Activated CD8-positive, alpha-beta memory T cell treated with anti-CD3 and anti-CD28 coated beads for 4 hours (primary cell): Measurements from ENCODE around the gene HMCN2.

ENCODE experiments used
- DNase-seq, 2 donors: peaks; one replicate each; pipeline ENCODE4 v3.0.0-alpha.2; 2020; ENCODE audit warnings: low read depth in 2 of 2

HMCN2 gene

GRCh38 chr9:130366072-130366471 is 100.5 kb downstream of the HMCN2 start:
- DNase-seq, result no peak

- no peak for DNase-seq
These were observed 101.5 kb downstream of the HMCN2 start for GRCh38 chr9:130366888-130367550.

- DNase-seq, result no peak
These were observed 103.1 kb downstream of the HMCN2 start for GRCh38 chr9:130368631-130369103.

GRCh38 chr9:130370226-130370625 is 104.7 kb downstream of the HMCN2 start:
- DNase-seq, result no peak

- DNase-seq, result no peak
These were observed 105.8 kb downstream of the HMCN2 start for GRCh38 chr9:130371196-130371966.

- no peak for DNase-seq
These were observed 106.5 kb downstream of the HMCN2 start for GRCh38 chr9:130372057-130372456.

- DNase-seq, result no peak
These were observed 108.2 kb downstream of the HMCN2 start for GRCh38 chr9:130373679-130374325.

GRCh38 chr9:130377612-130378011 is 112.1 kb downstream of the HMCN2 start:
- no peak for DNase-seq

- DNase-seq, result no peak
These were observed 113.5 kb downstream of the HMCN2 start for GRCh38 chr9:130378875-130379648.

- no peak for DNase-seq
These were observed 114.0 kb downstream of the HMCN2 start for GRCh38 chr9:130379649-130379970.

GRCh38 chr9:130380920-130381469 is 115.4 kb downstream of the HMCN2 start:
- no peak for DNase-seq

GRCh38 chr9:130381660-130382059 is 116.1 kb downstream of the HMCN2 start:
- no peak for DNase-seq

- no peak for DNase-seq
These were observed 116.5 kb downstream of the HMCN2 start for GRCh38 chr9:130382096-130382495.

GRCh38 chr9:130382636-130383349 is 117.2 kb downstream of the HMCN2 start:
- no peak for DNase-seq

GRCh38 chr9:130383350-130383715 is 117.8 kb downstream of the HMCN2 start:
- no peak for DNase-seq

- DNase-seq, result no peak
These were observed 118.6 kb downstream of the HMCN2 start for GRCh38 chr9:130383979-130384676.

GRCh38 chr9:130385257-130385656 is 119.7 kb downstream of the HMCN2 start:
- DNase-seq, result no peak

- DNase-seq, result no peak
These were observed 121.8 kb downstream of the HMCN2 start for GRCh38 chr9:130387398-130387797.

- DNase-seq, result no peak
These were observed 122.3 kb downstream of the HMCN2 start for GRCh38 chr9:130387905-130388304.

- no peak for DNase-seq
These were observed 124.8 kb downstream of the HMCN2 start for GRCh38 chr9:130390390-130390789.

GRCh38 chr9:130390986-130391385 is 125.4 kb downstream of the HMCN2 start:
- DNase-seq, result no peak
